Astrocyte of the cerebellum (primary cell): ENCODE results near the gene CHST11.

Experiments used
- DNase-seq: peaks from one replicate; pipeline ENCODE4 v3.0.0-alpha.2; 2011; ENCODE audit warnings: low read depth
- H3K4me3 ChIP-seq: 2 replicates; pipeline ENCODE4 v1.5.1; 2011; ENCODE audit warnings: mild to moderate bottlenecking, low read depth, low read length, moderate library complexity
- CTCF ChIP-seq: IDR thresholded peaks from 2 replicates; pipeline ENCODE4 v1.5.1; 2012; ENCODE audit warnings: low read length, low read depth, moderate library complexity, mild to moderate bottlenecking; ENCODE audit errors: missing control alignments
- in situ Hi-C: cut with HindIII; loops from 2 replicates; pipeline ENCODE4 v1.10.0; 2017; ENCODE audit warnings: low sequenced_read_pairs

CHST11 gene

DNA sequence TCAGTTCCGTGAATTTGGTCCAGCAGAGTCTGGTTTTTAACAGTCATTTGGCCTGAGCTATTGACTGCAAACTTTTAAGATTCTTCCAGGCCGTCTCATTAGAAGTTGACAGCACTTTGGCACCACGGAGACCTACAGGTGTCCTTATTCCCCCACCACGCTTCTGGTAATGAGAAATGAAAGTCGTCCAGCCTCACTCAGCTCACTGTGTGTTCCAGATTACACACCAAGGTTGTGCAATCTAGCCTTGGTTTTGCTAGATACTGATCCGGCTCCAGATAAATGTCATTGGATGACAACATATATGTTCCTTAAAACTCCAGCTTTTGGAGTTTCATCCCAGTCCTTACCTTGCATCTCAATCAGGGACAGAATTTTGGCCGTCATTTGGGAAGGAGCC, 210.4 kb downstream of the CHST11 start:
- TF ChIP-seq CTCF, result no peak
- in situ Hi-C loops, result no loop called here
- no peak overlapping the region for H3K4me3 ChIP-seq
- DNase-seq, result no peak

- no peak for TF ChIP-seq CTCF
- no peak for DNase-seq
- in situ Hi-C loops, result no loop called here
- H3K4me3 ChIP-seq, result no peak overlapping the region
Measured at GRCh38 chr12:104668274-104668718, 211.5 kb downstream of the CHST11 start.

DNA sequence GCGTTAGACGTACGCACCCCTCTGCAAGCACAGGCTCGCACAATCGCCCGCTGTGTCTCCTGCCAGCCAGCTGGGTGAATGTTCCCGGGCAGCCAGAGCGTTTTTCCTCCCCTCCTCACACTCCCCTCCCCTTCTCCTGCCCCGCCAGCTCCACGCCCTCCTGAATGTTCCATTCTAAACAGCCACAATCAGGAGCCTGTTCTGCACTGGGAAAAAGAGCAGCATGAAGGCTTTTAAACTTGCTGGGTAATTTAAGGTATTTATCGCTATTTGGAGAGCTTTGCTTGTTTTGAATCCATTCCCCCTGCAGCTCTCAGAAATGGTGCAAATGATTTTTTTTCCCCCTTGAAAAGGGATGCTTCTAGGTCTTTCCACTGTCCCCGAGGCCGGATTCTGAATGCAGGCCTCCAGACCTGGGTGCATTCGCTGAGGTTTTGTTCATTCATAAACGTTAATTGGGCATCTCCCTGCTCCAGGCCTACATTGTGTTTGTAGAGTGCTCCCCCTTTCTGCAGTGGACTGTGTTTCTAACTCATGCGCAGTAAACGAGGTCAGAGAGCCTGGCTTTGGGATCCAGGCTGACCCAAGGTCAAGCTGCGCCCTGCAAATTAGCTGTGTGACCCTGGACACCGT, 212.5 kb downstream of the CHST11 start:
- no peak for DNase-seq
- no peak overlapping the region for H3K4me3 ChIP-seq
- in situ Hi-C loops, result no loop called here
- peak; percentile 25 for TF ChIP-seq CTCF

GRCh38 chr12:104669851-104670337, 213.1 kb downstream of the CHST11 start:
- in situ Hi-C loops, result no loop called here
- peak; percentile 39 for DNase-seq
- no peak for TF ChIP-seq CTCF
- H3K4me3 ChIP-seq, result no peak overlapping the region

GRCh38 chr12:104670439-104671408, 214.0 kb downstream of the CHST11 start:
- no peak for DNase-seq
- in situ Hi-C loops, result no loop called here
- no peak overlapping the region for H3K4me3 ChIP-seq
- no peak for TF ChIP-seq CTCF

GRCh38 chr12:104671409-104672095, 214.8 kb downstream of the CHST11 start:
- H3K4me3 ChIP-seq, result no peak overlapping the region
- no peak for TF ChIP-seq CTCF
- in situ Hi-C loops, result no loop called here
- DNase-seq, result peak; percentile 36
